Loucy (cell line): ENCODE measurements around the gene RHOF.

Experiments
- H2AFZ ChIP-seq: fragments of 200-600 bp; sonication (generic); 2 replicates; pipeline ENCODE4 v1.6.0; 2016; ENCODE audit warnings: antibody characterized with exemption, mild to moderate bottlenecking, low read length, moderate library complexity
- H3F3A ChIP-seq: fragments of 200-600 bp; 2 replicates; pipeline ENCODE4 v1.6.0; 2016; ENCODE audit warnings: antibody characterized with exemption, low read depth, mild to moderate bottlenecking
- H3K27me3 ChIP-seq: fragments of 200-600 bp; sonication (generic); 2 replicates; pipeline ENCODE4 v1.6.1; 2014; ENCODE audit warnings: low read length, mild to moderate bottlenecking; ENCODE audit not compliant: insufficient read depth, poor library complexity, severe bottlenecking
- H3K36me3 ChIP-seq: fragments of 200-600 bp; sonication (generic); 2 replicates; pipeline ENCODE4 v1.6.1; 2016; ENCODE audit warnings: low read length; ENCODE audit not compliant: insufficient read depth
- H3K4me1 ChIP-seq: fragments of 200-600 bp; sonication (generic); 2 replicates; pipeline ENCODE4 v1.5.1; 2014; ENCODE audit warnings: low read length, mild to moderate bottlenecking; ENCODE audit not compliant: insufficient read depth, poor library complexity, severe bottlenecking
- H3K4me2 ChIP-seq: fragments of 200-600 bp; sonication (generic); 2 replicates; pipeline ENCODE4 v1.6.0; 2014; ENCODE audit warnings: antibody characterized with exemption, low read length, low read depth, mild to moderate bottlenecking; ENCODE audit not compliant: poor library complexity, severe bottlenecking
- H3K4me3 ChIP-seq: fragments of 200-600 bp; sonication (generic); 2 replicates; pipeline ENCODE4 v1.5.1; 2014; ENCODE audit warnings: low read length, mild to moderate bottlenecking, mixed read lengths; ENCODE audit not compliant: poor library complexity, severe bottlenecking
- H3K79me2 ChIP-seq: fragments of 200-600 bp; sonication (generic); 2 replicates; pipeline ENCODE4 v1.6.1; 2014; ENCODE audit warnings: low read length; ENCODE audit not compliant: insufficient read depth
- H3K9ac ChIP-seq: fragments of 200-600 bp; sonication (generic); 2 replicates; pipeline ENCODE4 v1.6.0; 2014; ENCODE audit warnings: mild to moderate bottlenecking, low read depth, low read length, moderate library complexity; ENCODE audit not compliant: poor library complexity, severe bottlenecking
- H3K9me2 ChIP-seq: fragments of 200-600 bp; sonication (generic); replicated peaks from 2 replicates; pipeline ENCODE4 v1.6.1; 2016; ENCODE audit warnings: low read depth, low read length, mixed read lengths
- H3K9me3 ChIP-seq: fragments of 200-600 bp; sonication (generic); 2 replicates; pipeline ENCODE4 v1.6.1; 2014; ENCODE audit warnings: mild to moderate bottlenecking, antibody characterized with exemption, low read length, low read depth; ENCODE audit not compliant: insufficient read depth
- H4K20me1 ChIP-seq: fragments of 200-600 bp; sonication (generic); 2 replicates; pipeline ENCODE4 v1.6.0; 2014; ENCODE audit warnings: antibody characterized with exemption, low read length, mild to moderate bottlenecking; ENCODE audit not compliant: insufficient read depth, poor library complexity, severe bottlenecking
- CTCF ChIP-seq: fragments of 200-600 bp; sonication (generic); conservative IDR thresholded peaks from 2 replicates; pipeline ENCODE4 v1.5.1; 2014; ENCODE audit warnings: mild to moderate bottlenecking, antibody characterized with exemption, low read length
- EZH2phosphoT487 ChIP-seq: fragments of 200-600 bp; IDR thresholded peaks from 2 replicates; pipeline ENCODE4 v1.6.1; 2018; ENCODE audit warnings: antibody characterized with exemption, mild to moderate bottlenecking, moderate library complexity, borderline replicate concordance

Gene RHOF

GRCh38 chr12:121776190-121777098 is 17.0 kb downstream of the RHOF start:
- H3K9me3 ChIP-seq: no peaks in the 10 kb centered on the region
- TF ChIP-seq CTCF: peak; percentile 91
- no peak for TF ChIP-seq EZH2phosphoT487
- peaks cover 3% of the 10 kb centered on the region for H4K20me1 ChIP-seq
- no peaks in the 10 kb centered on the region for H3K27me3 ChIP-seq
- H3K9me2 ChIP-seq: no peaks in the 10 kb centered on the region
- peak overlapping the region; percentile 30 for H3K4me2 ChIP-seq
- no peak overlapping the region for H3K4me3 ChIP-seq
- H3F3A ChIP-seq: no peaks in the 10 kb centered on the region
- H3K4me1 ChIP-seq: peaks cover 13% of the 10 kb centered on the region
- no peak overlapping the region for H3K9ac ChIP-seq
- H3K36me3 ChIP-seq: peaks cover 37% of the 10 kb centered on the region; the same call in 1 of the 2 replicates
- H3K79me2 ChIP-seq: peaks cover 7% of the 10 kb centered on the region; the same call in 1 of the 2 replicates
- no peak overlapping the region for H2AFZ ChIP-seq

GRCh38 chr12:121775501-121775900 is 18.0 kb downstream of the RHOF start:
- no peaks in the 10 kb centered on the region for H3K9me2 ChIP-seq
- H3K36me3 ChIP-seq: peaks cover 30% of the 10 kb centered on the region; the same call in 1 of the 2 replicates
- no peaks in the 10 kb centered on the region for H3F3A ChIP-seq
- no peak overlapping the region for H3K4me2 ChIP-seq
- peaks cover 13% of the 10 kb centered on the region for H3K4me1 ChIP-seq
- TF ChIP-seq EZH2phosphoT487: no peak
- no peak for TF ChIP-seq CTCF
- H3K9me3 ChIP-seq: no peaks in the 10 kb centered on the region
- H4K20me1 ChIP-seq: peaks cover 3% of the 10 kb centered on the region
- H3K9ac ChIP-seq: no peak overlapping the region
- H3K27me3 ChIP-seq: no peaks in the 10 kb centered on the region
- no peak overlapping the region for H3K4me3 ChIP-seq
- H2AFZ ChIP-seq: no peak overlapping the region
- no peaks in the 10 kb centered on the region for H3K79me2 ChIP-seq

GRCh38 chr12:121774968-121775474 is 18.5 kb downstream of the RHOF start:
- Histone ChIP-seq H3K4me2 (no peak overlapping the region), H2AFZ (no peak overlapping the region), H3K9ac (no peak overlapping the region), H3K9me2 (no peaks in the 10 kb centered on the region), H3K36me3 (peaks cover 25% of the 10 kb centered on the region; the same call in 1 of the 2 replicates), H3K79me2 (no peaks in the 10 kb centered on the region), H3K4me3 (no peak overlapping the region), H4K20me1 (no peaks in the 10 kb centered on the region), H3K9me3 (no peaks in the 10 kb centered on the region), H3K4me1 (peaks cover 13% of the 10 kb centered on the region), H3K27me3 (no peaks in the 10 kb centered on the region), H3F3A (no peaks in the 10 kb centered on the region)
- TF ChIP-seq EZH2phosphoT487: no peak
- no peak for TF ChIP-seq CTCF
